Activated naive CD4-positive, alpha-beta T cell treated with anti-CD3 and anti-CD28 coated beads for 36 hours (primary cell): ENCODE data around the gene ZSCAN20. TPM values are rescaled to one million over a fixed set of nuclear protein-coding genes. Genes with fewer than 3 reads are reported as not detected.

Source experiments
- CTCF ChIA-PET: fragments of 350-600 bp; sonication (Branson Sonifier 250); formaldehyde crosslinking; loops from one replicate; lab custom pipeline; 2021; ENCODE audit warnings: antibody characterized with exemption; lab: Charles Lee
- DNase-seq: peaks from one replicate; pipeline ENCODE4 v3.0.0-alpha.2; 2020
- H3K27ac Mint-ChIP-seq: one replicate; pipeline ENCODE4 v1.8.0; 2021; ENCODE audit warnings: mild to moderate bottlenecking, mixed read lengths
- H3K27me3 Mint-ChIP-seq: one replicate; pipeline ENCODE4 v1.8.0; 2021; ENCODE audit warnings: low read depth, mixed read lengths
- H3K36me3 Mint-ChIP-seq: one replicate; pipeline ENCODE4 v1.8.0; 2021; ENCODE audit warnings: low read depth, mixed read lengths
- H3K4me1 Mint-ChIP-seq: one replicate; pipeline ENCODE4 v1.8.0; 2021; ENCODE audit warnings: low read depth, mixed read lengths
- H3K4me3 Mint-ChIP-seq: one replicate; pipeline ENCODE4 v1.8.0; 2021; ENCODE audit warnings: mild to moderate bottlenecking, moderate library complexity, mixed read lengths
- H3K9me3 Mint-ChIP-seq: one replicate; pipeline ENCODE4 v1.8.0; 2021; ENCODE audit warnings: mixed read lengths
- intact Hi-C: fragments of 100-400 bp; cut with micrococcal nuclease; formaldehyde crosslinking; loops from one replicate; pipeline ENCODE4 v1.15.1; 2023
- total RNA-seq, 2 experiments: library from RNA; stranded (reverse); gene quantifications; one replicate each; pipeline ENCODE4 v1.2.3, GENCODE V29; 2021

Gene ZSCAN20
- total RNA-seq, result 1 to 10 TPM; 2.5 to 2.6 TPM

GRCh38 chr1:33472269-33472980 lies at the start of gene ZSCAN20:
TSS of gene ZSCAN20 (plus strand) at chr1:33472645. CDS start at chr1:33479289, 6,644 bp downstream.
- Mint-ChIP-seq H3K27ac (peak within 1 kb of the TSS; percentile 83), H3K4me3 (peak within 1 kb of the TSS; percentile 84), H3K4me1 (peaks cover 24% of the 10 kb centered on the region), H3K36me3 (no peaks in the 10 kb centered on the region), H3K9me3 (no peaks in the 10 kb centered on the region), H3K27me3 (no peaks in the 10 kb centered on the region)
- DNase-seq, result peak; percentile 96
- CTCF ChIA-PET, result interaction anchor here (0.6 to 3.4 kb wide), 11 partner anchors 27 to 549 kb away, joined by 3 to 42 read pairs (median 5); no protein-coding TSS in a partner anchor
- intact Hi-C loops, result loop anchor here (1.0 to 5.0 kb wide), 6 partner anchors 41 to 375 kb away; partner anchors contain the start of genes PHC2 and ZNF362

- Mint-ChIP-seq H3K36me3 (no peaks in the 10 kb centered on the region), H3K27me3 (peaks cover 8% of the 10 kb centered on the region), H3K4me3 (no peak overlapping the region), H3K4me1 (peaks cover 2% of the 10 kb centered on the region), H3K9me3 (no peaks in the 10 kb centered on the region), H3K27ac (no peak overlapping the region)
- no peak for DNase-seq
- intact Hi-C loops, result no loop called here
- CTCF ChIA-PET, result no interaction called here
Observed at GRCh38 chr1:33424205-33424604, 48.2 kb upstream of the ZSCAN20 start.

GRCh38 chr1:33424610-33425009 lies 47.8 kb upstream of the ZSCAN20 start:
- intact Hi-C loops, result no loop called here
- CTCF ChIA-PET, result no interaction called here
- no peak for DNase-seq

GRCh38 chr1:33425900-33426299 lies 46.5 kb upstream of the ZSCAN20 start:
- CTCF ChIA-PET, result no interaction called here
- Mint-ChIP-seq H3K27ac (no peak overlapping the region), H3K4me1 (peaks cover 2% of the 10 kb centered on the region), H3K4me3 (no peak overlapping the region), H3K9me3 (no peaks in the 10 kb centered on the region), H3K27me3 (peaks cover 4% of the 10 kb centered on the region), H3K36me3 (no peaks in the 10 kb centered on the region)
- intact Hi-C loops, result no loop called here
- DNase-seq, result no peak

More at GRCh38 chr1:33424610-33425009, 47.8 kb upstream of the ZSCAN20 start:
- Mint-ChIP-seq H3K4me3 (no peak overlapping the region), H3K9me3 (no peaks in the 10 kb centered on the region), H3K4me1 (peaks cover 2% of the 10 kb centered on the region), H3K27me3 (peaks cover 8% of the 10 kb centered on the region), H3K36me3 (no peaks in the 10 kb centered on the region), H3K27ac (no peak overlapping the region)

GRCh38 chr1:33426916-33427315 lies 45.5 kb upstream of the ZSCAN20 start:
- Mint-ChIP-seq H3K4me1 (no peaks in the 10 kb centered on the region), H3K36me3 (no peaks in the 10 kb centered on the region), H3K4me3 (no peak overlapping the region), H3K27ac (no peak overlapping the region), H3K27me3 (peaks cover 5% of the 10 kb centered on the region), H3K9me3 (no peaks in the 10 kb centered on the region)
- no peak for DNase-seq
- CTCF ChIA-PET, result no interaction called here
- intact Hi-C loops, result no loop called here

- H3K36me3 Mint-ChIP-seq, result no peaks in the 10 kb centered on the region
- H3K4me1 Mint-ChIP-seq, result peaks cover 2% of the 10 kb centered on the region
- no peak overlapping the region for H3K4me3 Mint-ChIP-seq
- intact Hi-C loops, result no loop called here
- no peak for DNase-seq
- no peaks in the 10 kb centered on the region for H3K9me3 Mint-ChIP-seq
- H3K27me3 Mint-ChIP-seq, result peaks cover 5% of the 10 kb centered on the region
- H3K27ac Mint-ChIP-seq, result no peak overlapping the region
- CTCF ChIA-PET, result no interaction called here
Observed at GRCh38 chr1:33428661-33429060, 43.8 kb upstream of the ZSCAN20 start.

GRCh38 chr1:33429332-33429731 lies 43.1 kb upstream of the ZSCAN20 start:
- Mint-ChIP-seq H3K36me3 (no peaks in the 10 kb centered on the region), H3K9me3 (no peaks in the 10 kb centered on the region), H3K27ac (no peak overlapping the region), H3K4me1 (peaks cover 2% of the 10 kb centered on the region), H3K27me3 (peaks cover 5% of the 10 kb centered on the region), H3K4me3 (no peak overlapping the region)
- intact Hi-C loops, result no loop called here
- DNase-seq, result no peak
- CTCF ChIA-PET, result no interaction called here

- H3K36me3 Mint-ChIP-seq, result no peaks in the 10 kb centered on the region
- H3K27ac Mint-ChIP-seq, result no peak overlapping the region
- H3K27me3 Mint-ChIP-seq, result peaks cover 5% of the 10 kb centered on the region
- H3K4me3 Mint-ChIP-seq, result peak overlapping the region; percentile 61
- peaks cover 2% of the 10 kb centered on the region for H3K4me1 Mint-ChIP-seq
- DNase-seq, result peak; percentile 21
- no peaks in the 10 kb centered on the region for H3K9me3 Mint-ChIP-seq
- CTCF ChIA-PET, result interaction anchor here (0.6 kb wide), 1 partner anchor 1769 kb away, joined by 3 read pairs; no protein-coding TSS in a partner anchor
- intact Hi-C loops, result loop anchor here (2.0 kb wide), 1 partner anchor 303 kb away; no protein-coding TSS in a partner anchor
Observed at GRCh38 chr1:33429856-33430691, 42.4 kb upstream of the ZSCAN20 start.

GRCh38 chr1:33430692-33431593 lies 41.5 kb upstream of the ZSCAN20 start, which contains the start of gene PHC2:
TSS of gene PHC2 (minus strand) at chr1:33431095. CDS start at chr1:33375539, 55,556 bp downstream.
- Mint-ChIP-seq H3K9me3 (no peaks in the 10 kb centered on the region), H3K4me3 (peak within 1 kb of the TSS; percentile 62), H3K27me3 (peaks cover 5% of the 10 kb centered on the region), H3K4me1 (peaks cover 2% of the 10 kb centered on the region), H3K27ac (no peak within 1 kb of the TSS), H3K36me3 (no peaks in the 10 kb centered on the region)
- CTCF ChIA-PET, result interaction anchor here (0.6 to 1.0 kb wide), 4 partner anchors 26 to 1768 kb away, joined by 3 to 4 read pairs (median 4); no protein-coding TSS in a partner anchor
- intact Hi-C loops, result loop anchor here (1.0 to 2.0 kb wide), 2 partner anchors 41 to 304 kb away; partner anchors contain the start of gene ZSCAN20
- peak; percentile 95 for DNase-seq

GRCh38 chr1:33433509-33434362 lies 38.7 kb upstream of the ZSCAN20 start:
- intact Hi-C loops, result no loop called here

GRCh38 chr1:33434363-33434750 lies 38.1 kb upstream of the ZSCAN20 start:
- intact Hi-C loops, result no loop called here
- no peak for DNase-seq
- Mint-ChIP-seq H3K4me1 (peaks cover 2% of the 10 kb centered on the region), H3K4me3 (no peak overlapping the region), H3K27ac (no peak overlapping the region), H3K27me3 (peaks cover 2% of the 10 kb centered on the region), H3K36me3 (no peaks in the 10 kb centered on the region), H3K9me3 (no peaks in the 10 kb centered on the region)
- CTCF ChIA-PET, result interaction anchor here (2.0 kb wide), 1 partner anchor 21 kb away, joined by 8 read pairs; no protein-coding TSS in a partner anchor

More at GRCh38 chr1:33433509-33434362, 38.7 kb upstream of the ZSCAN20 start:
- CTCF ChIA-PET, result interaction anchor here (2.0 to 2.6 kb wide), 3 partner anchors 22 to 138 kb away, joined by 4 to 8 read pairs (median 7); no protein-coding TSS in a partner anchor
- Mint-ChIP-seq H3K27ac (no peak overlapping the region), H3K4me1 (peaks cover 2% of the 10 kb centered on the region), H3K27me3 (peaks cover 2% of the 10 kb centered on the region), H3K36me3 (no peaks in the 10 kb centered on the region), H3K4me3 (no peak overlapping the region), H3K9me3 (no peaks in the 10 kb centered on the region)
- no peak for DNase-seq
